HG02642 (cell line): ENCODE data around the gene MEF2B.
"Not testable (repeated sequence)": the region's sequence is repeated elsewhere in the genome, so short reads cannot be mapped to it uniquely, and the experiment has no call there.

ENCODE experiments used
- ATAC-seq: cut with Tn5 transposase; IDR thresholded peaks from one replicate; pipeline ENCODE4 v1.9.1; 2021; ENCODE audit warnings: mild to moderate bottlenecking; ENCODE audit not compliant: unreplicated experiment, poor library complexity

MEF2B gene

GRCh38 chr19:19201697-19202630, 31.9 kb upstream of the MEF2B start:
- ATAC-seq = no peak

DNA sequence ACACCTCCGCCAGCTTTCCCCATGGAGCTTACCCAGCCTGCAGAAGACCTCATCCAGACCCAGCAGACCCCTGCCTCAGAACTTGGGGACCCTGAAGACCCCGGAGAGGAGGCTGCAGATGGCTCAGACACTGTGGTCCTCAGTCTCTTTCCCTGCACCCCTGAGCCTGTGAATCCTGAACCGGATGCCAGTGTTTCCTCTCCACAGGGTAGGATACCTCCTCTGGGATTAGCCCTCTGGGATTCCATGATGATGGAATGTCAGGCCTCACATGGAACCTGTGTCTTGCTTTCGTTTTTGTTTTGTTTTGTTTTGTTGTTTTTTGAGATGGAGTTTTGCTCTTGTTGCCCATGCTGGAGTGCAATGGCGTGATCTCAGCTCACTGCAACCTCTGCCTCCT, 23.9 kb upstream of the MEF2B start:
- ATAC-seq = no peak

DNA sequence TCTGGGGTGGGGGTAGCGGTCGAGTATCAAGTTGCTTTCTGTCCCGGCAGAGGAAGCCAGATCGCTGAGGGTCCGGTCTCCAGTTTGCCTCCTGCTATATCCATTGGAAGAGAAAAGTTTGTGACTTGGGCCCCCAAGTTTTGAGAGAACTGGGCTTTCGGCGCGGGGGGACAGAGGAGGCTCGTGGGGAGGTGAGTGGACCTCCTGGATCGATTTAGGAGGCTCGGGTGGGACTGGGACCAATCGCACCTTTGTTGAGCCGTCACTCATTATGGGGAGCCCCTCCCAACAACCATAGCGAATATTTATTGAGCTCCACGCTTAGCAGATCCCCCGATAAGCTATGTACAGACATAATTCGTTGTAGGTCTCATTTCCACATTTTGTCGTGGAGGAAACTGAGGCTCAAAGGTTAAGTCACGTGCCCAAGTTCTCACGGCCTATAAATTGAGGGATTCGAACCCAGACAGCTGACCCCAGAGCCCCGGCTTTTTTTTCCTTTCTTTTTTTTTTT, 22.9 kb upstream of the MEF2B start:
- no peak for ATAC-seq

- peak; percentile 89 for ATAC-seq
Measured at GRCh38 chr19:19192078-19192882, 22.2 kb upstream of the MEF2B start, which contains the start of the genes BORCS8 and RFXANK. Gene BORCS8 (minus strand): TSS chr19:19192152. CDS start chr19:19192117, 35 bp downstream. Gene RFXANK (plus strand): TSS chr19:19192258. CDS start chr19:19193947, 1,689 bp downstream.

DNA sequence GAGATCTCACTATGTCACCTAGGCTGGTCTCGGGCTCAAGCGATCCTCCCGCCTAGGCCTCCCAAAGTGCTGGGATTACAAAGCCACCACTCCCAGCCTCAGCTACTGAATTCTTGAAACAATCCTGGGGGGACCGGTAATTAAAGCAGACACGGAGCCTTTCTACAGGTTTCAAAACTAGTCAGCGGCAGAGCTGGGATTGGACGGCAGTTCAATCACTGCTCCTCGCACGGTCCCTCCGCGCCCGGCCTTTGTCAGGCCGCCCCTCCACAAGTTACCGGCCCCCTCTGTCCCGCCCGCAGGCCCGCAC, 21.7 kb upstream of the MEF2B start:
- ATAC-seq = no peak

DNA sequence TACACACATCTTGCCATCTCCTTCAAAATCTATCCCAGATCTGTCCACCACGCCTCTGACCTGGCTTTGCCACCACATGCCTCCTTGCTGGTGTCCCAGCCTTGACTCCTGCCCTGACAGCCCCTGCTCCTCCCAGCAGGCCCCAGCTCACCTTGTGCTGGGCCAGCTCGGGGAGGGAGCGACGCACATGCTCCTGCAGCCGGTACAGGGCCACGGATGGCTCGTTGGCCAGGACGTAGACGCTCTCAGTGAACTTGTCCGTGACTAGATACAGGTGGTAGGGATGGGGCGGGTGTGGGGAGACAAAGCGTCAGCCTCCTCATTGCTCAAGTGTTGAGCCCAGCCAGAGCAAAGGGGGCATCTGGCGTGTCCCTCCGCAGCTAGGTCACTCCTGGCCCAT, 16.7 kb upstream of the MEF2B start:
- ATAC-seq = no peak

DNA sequence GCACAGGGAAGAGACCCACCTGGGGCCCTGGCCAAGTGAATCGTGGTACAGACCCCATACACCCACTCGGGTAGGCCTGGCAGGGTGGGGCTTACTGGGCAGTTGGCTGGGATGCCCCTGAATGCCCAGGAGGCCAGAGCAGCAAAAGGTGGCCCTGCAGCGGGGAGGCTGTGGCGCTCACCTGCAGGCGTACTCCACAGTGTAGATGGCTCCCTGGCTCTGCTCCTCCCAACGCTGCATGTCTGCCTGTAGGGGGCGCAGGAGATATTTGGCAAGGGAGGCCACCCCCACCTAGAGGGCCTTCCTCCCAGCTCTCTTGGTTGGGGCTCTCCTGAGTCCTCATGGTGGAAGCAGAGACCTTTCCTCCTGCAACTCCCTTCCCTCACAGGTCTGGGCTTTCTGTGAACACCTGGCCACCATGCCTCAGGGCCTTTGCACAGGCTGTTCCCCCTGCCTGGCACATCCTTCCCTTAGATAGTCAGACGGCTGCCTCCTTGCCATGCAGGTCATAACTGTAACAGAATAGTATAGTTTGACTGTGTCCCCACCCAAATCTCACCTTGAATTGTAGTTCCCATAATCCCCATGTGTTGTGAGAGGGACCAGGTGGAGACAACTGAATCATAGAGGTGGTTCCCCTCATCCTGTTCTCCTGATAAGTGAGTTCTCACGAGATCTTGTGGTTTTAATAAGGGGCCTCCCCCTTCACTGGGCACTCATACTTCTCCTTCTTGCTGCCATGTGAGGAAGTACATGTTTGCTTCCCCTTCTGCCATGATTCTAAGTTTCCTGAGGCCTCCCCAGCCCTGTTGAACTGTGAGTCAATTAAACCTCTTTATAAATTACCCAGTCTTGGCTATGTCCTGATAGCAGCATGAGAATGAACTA, 16.0 kb upstream of the MEF2B start:
- no peak for ATAC-seq

DNA sequence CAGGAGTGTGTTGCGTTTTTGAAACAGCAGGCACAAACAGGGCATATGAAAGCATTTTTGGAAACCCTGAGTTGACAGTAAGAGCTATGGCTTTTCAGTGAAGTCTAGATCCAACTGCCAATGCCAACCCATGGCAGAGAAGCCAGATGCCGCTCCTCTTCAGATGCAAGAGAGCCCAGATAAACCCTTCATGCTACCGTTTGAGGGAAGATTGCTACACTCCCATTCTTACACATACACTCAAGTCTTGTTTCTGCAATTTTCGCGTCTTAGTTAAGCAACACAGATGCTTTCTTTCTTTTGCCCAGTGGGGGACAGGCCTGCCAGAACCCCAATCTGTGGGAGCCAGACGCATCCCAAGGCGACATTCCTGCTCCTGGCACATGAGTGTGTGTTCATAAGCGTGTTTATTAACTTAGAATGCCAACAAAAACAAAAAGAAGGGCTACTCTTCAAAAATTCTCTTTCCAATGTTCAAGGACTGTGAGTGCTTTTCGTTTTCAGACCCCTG, 11.5 kb upstream of the MEF2B start:
- no peak for ATAC-seq

GRCh38 chr19:19179548-19180441, 9.7 kb upstream of the MEF2B start:
- no peak for ATAC-seq

GRCh38 chr19:19176950-19177349, 6.9 kb upstream of the MEF2B start:
- ATAC-seq = no peak

- ATAC-seq = not testable (repeated sequence)
Measured at GRCh38 chr19:19173243-19173642, 3.2 kb upstream of the MEF2B start.

DNA sequence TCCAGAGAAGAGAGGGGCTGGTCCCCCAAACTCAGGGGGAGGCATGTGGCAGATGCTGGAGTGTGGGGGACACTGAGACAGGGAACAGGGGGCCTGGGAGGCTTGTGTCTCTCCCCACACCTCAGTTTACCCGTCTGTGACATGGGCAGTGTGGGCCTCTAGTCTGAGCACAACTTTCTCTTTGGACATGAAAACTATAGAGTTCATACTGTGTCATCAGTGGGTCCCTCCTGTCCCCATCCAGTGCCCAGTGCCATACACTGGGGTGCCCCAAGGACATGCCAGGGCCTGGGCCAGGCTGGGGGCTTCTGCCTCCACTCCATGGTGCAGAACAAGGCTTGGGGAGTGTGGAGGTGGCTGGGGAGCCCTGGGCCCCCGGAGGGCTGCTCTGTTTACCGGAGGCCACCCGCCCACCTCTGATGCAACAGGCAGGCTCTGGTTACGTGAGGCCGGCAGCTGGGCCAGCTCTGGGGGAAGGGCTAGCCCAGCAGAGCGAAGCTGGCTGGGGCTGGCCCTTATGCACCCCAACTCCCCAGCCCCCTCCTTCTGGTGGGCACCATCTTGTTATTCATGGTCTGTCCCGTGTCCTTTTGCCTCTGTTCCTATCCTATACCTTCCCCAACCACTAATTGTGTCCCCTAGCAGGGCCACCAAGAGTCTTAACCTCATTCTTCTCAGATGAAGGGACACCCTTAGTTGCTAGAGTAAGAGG, 1.9 kb upstream of the MEF2B start:
- no peak for ATAC-seq

DNA sequence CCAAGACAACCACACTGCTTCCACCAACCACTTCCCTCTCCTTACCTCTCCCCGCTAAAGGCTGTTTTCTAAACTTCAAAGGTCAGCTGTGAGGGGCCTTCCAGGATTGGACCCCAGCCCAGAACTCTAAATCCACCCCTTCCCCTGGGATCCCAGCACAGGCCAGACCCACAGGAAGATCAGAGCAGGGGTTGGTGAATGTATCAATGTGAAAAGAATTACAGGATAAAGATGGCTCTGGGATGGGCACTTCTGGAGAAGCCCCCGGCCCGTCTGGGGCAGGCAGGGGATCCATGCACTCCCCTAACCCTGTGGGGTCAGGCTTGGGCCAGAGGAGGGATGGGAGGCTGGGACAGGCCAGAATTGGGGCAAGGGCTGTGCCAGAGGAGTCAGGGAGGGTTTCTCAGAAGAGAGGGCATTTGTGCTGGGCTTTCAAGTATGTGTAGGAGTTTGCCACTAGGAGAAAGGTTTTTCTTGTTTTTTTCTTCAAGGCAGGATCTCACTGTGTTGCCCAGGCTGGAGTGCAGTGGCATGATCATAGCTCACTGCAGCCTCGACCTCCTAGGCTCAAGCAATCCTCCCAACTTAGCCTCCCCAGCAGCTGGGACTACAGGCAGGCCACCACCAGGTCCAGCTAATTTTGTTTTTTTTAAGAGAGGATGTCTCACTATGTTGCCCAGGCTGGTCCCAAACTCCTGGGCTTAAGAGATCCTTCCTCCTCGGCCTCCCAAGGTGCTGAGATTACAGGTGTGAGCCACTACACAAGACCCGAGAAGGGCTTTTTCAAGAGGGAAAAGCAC, 1.0 kb upstream of the MEF2B start:
- no peak for ATAC-seq

- no peak for ATAC-seq
Measured at GRCh38 chr19:19169236-19170052, 619 bp downstream of the MEF2B start.

GRCh38 chr19:19167612-19168011, 2.5 kb downstream of the MEF2B start:
- no peak for ATAC-seq

DNA sequence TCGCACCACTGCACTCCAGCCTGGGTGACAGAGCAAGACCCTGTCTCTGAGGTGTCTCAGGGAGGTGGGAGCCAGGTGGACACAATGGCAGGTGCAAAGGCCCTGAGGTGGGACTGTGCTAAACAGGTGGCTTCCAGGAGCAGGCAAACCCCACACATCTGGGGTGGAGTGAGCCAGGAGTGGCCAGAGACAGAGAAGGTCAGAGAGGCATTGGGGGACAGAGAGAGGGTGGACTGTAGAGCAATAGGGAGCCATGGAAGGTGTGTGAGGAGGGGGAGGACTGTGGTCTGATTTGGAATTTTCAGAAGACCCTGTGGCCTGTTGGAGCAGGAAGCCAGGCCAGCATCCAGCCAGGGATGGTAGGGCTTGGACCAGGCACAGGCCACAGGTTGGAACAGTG, 4.7 kb downstream of the MEF2B start:
- no peak for ATAC-seq

DNA sequence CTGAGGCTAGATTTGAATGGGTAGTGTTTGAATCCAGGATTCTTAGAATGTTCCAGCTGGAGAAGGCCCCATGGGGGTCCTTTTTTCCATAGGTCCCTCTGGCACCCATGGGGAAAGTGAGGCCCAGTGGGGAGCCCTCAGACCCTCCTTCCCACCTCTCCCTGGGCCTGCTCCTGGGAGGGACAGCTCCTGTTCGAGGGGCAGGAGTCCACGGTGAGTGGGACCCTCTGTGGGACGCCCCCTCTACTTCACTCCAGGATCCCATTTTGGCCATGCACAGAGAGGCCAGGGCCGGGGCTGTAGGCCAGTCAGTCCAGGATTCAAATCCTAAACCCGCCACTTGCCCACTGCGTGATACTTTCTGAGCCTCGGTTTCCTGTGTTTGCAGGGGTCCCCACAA, 7.6 kb downstream of the MEF2B start:
- no peak for ATAC-seq
